GM18867 (cell line): ENCODE results near the gene METTL2B.

Experiments
- ATAC-seq: cut with Tn5 transposase; IDR thresholded peaks from one replicate; pipeline ENCODE4 v1.9.1; 2021; ENCODE audit warnings: mild to moderate bottlenecking, moderate library complexity; ENCODE audit not compliant: unreplicated experiment

The METTL2B gene

GRCh38 chr7:128476402-128477335 is at the start of gene METTL2B:
TSS of gene METTL2B (plus strand) at chr7:128476748. CDS start at chr7:128476766, 18 bp downstream.
- peak; percentile 95 for ATAC-seq

GRCh38 chr7:128427289-128427891 is 49.2 kb upstream of the METTL2B start:
- no peak for ATAC-seq

DNA sequence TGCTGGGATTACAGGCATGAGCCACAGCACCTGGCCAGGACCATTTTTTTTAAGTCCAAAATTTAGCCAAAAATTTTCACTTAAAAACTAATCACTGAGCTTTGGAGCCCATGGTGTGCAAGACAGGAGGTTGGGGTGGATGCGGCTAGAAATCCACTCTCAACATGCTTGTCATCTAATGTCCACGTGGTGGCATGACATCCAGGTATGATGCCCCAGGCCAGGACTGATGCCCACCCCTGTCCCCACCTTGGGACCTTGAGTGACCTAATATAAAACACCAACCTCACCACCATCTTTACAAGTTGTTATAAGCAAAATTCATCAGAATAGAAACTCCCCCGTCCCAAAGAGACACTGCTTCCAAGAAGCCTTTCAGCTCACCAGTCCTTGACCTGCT is 46.3 kb upstream of the METTL2B start:
- no peak for ATAC-seq

GRCh38 chr7:128431221-128431620 is 45.3 kb upstream of the METTL2B start:
- no peak for ATAC-seq

GRCh38 chr7:128431754-128432153 is 44.8 kb upstream of the METTL2B start:
- no peak for ATAC-seq

- no peak for ATAC-seq
Measured at GRCh38 chr7:128434413-128435326, 41.9 kb upstream of the METTL2B start.

- ATAC-seq, result no peak
Measured at GRCh38 chr7:128435327-128435686, 41.2 kb upstream of the METTL2B start.

DNA sequence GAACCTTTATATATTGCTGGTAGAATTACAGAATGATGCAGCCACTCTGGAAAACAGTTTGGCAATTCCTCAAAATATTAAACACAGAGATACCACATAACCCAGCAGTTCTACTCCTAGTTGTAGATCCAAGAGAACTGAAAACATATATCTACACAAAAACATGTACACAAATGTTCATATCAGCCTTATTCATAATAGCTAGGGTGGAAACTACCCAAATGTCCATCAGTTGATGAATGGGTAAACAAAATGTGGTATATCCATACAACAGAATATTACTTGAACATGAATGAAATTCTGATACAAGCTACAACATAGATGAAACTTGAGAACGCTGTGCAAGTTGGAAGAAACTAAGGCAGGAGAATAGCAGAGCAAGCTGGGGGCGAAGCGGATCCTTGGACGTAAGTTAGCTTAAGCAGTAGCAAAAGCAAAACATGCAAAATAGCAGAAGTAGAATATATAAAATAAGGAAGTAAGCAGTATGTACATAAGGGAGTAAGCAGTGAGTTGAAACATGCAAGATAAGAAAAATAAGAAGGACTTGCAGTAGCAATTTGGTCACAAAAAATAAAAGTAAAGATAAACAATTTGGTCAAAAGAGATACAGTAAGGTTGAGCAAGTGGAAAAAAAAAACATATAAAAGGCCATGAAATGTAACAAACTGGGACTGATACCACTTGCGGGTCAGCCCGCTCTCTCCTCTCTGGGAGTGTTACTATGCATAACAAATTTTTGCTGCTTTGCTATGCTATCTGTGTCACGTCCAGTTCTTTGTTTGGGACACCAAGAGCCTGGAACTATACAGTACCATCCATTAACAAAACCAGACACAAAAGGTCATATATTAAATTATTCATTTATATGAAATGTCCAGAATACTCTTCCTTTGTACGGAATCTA is 38.9 kb upstream of the METTL2B start:
- peak; percentile 58 for ATAC-seq

- ATAC-seq, result no peak
Measured at GRCh38 chr7:128442356-128442755, 34.2 kb upstream of the METTL2B start.

GRCh38 chr7:128443831-128444600 is 32.5 kb upstream of the METTL2B start:
- no peak for ATAC-seq

DNA sequence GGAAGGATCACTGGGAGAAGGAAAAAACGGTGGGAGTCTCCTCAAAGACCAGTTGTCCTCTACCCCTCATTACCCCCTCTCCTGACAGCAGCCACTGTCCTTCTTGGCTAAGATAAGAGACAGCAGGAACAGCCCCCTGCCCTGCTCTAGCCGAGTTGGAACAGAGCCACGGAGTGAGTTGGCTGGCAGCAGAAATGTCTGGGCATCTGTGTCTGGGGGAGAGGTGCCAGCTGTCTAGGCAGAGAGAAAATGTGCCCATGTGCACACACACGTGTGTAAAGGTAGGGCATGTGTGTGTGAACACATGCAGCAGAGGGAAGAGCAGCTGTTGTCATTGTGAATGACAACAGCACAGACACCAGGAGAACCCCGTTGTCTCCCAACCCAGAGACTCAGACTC is 30.2 kb upstream of the METTL2B start:
- ATAC-seq, result no peak

- ATAC-seq, result no peak
Measured at GRCh38 chr7:128447941-128448564, 28.5 kb upstream of the METTL2B start.

DNA sequence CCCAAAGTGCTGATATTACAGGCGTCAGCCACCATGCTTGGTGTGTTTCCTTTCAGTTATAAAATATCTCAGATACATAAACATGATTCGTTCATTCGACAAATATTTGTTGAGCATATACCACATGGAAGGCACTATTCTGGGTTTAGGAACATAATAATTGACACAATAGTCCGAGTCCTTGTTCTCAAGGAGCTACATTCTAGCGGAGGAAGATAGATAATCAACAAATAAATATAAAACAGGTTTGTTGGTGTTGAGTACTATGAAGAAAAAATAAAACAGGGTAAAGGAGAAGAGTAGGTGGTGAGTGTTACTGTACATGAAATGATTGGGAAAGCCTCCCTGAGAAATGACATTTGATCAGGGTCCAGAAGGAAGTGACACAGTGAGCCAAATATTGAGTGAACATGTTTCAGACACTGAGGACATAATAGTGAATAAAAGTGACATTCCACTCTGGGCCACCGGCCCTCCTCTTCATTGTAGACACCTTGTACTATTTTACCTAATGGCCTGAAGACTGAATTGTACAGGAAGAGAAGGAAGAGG is 27.7 kb upstream of the METTL2B start:
- ATAC-seq, result no peak

GRCh38 chr7:128450409-128450808 is 26.1 kb upstream of the METTL2B start:
- ATAC-seq, result no peak

GRCh38 chr7:128450913-128451312 is 25.6 kb upstream of the METTL2B start:
- no peak for ATAC-seq

DNA sequence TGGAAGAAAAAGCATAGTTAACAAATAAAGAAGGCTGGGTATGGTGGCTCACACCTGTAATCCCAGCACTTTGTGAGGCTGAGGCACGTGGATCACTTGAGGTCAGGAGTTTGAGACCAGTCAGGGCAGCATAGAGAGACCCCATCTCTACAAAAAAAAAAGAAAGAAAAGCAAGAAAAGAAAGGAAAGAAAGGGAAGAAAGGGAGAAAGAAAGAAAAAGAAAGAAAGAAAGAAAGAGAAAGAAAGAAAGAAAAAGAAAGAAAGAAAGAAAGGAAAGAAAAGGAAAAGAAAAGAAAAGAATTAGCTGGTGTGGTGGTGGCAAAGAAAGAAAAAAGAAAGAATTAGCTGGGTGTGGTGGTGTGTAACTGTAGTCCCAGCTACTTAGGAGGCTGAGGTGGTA is 24.0 kb upstream of the METTL2B start:
- no peak for ATAC-seq

- no peak for ATAC-seq
Measured at GRCh38 chr7:128453836-128454804, 22.4 kb upstream of the METTL2B start.
